ENCODE data around the gene C1orf52.

The C1orf52 gene

DNA sequence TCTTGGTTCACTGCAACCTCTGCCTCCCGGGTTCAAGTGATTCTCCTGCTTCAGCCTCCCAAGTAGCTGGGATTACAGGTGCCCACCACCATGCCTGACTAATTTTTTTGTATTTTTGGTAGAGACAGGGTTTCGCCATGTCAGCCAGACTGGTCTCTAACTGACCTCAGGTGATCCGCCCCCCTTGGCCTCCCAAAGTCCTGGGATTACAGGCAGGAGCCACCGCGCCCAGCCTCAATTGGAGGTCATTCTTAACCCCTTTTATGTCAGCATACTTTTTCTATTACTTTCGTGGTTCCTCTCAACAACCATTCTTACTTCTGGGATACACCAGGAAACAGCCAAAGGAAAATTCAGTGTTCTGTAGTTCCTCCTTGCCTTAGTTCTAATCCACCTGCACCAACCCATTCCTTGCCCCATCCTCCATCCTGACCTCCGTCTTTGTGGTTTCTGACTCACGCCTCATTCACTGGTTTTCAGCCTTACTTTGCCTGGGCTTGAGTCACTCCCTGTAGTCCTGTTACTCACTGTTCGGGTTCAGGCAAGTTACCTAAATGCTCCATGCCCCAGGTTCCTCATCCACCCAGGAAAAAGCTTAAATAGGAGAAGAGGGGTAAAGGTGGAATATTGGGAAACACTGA is 29.9 kb upstream of the C1orf52 start:
- FAIRE-seq (no peak), DNase-seq (ENCODE audit: insufficient read length, low spot score) (no peak)
- TF ChIP-seq, protein P1, sequence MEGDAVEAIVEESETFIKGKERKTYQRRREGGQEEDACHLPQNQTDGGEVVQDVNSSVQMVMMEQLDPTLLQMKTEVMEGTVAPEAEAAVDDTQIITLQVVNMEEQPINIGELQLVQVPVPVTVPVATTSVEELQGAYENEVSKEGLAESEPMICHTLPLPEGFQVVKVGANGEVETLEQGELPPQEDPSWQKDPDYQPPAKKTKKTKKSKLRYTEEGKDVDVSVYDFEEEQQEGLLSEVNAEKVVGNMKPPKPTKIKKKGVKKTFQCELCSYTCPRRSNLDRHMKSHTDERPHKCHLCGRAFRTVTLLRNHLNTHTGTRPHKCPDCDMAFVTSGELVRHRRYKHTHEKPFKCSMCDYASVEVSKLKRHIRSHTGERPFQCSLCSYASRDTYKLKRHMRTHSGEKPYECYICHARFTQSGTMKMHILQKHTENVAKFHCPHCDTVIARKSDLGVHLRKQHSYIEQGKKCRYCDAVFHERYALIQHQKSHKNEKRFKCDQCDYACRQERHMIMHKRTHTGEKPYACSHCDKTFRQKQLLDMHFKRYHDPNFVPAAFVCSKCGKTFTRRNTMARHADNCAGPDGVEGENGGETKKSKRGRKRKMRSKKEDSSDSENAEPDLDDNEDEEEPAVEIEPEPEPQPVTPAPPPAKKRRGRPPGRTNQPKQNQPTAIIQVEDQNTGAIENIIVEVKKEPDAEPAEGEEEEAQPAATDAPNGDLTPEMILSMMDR (IDR thresholded peaks at IDR 0.05; ENCODE audit: insufficient read depth, missing control alignments): no peak

DNA sequence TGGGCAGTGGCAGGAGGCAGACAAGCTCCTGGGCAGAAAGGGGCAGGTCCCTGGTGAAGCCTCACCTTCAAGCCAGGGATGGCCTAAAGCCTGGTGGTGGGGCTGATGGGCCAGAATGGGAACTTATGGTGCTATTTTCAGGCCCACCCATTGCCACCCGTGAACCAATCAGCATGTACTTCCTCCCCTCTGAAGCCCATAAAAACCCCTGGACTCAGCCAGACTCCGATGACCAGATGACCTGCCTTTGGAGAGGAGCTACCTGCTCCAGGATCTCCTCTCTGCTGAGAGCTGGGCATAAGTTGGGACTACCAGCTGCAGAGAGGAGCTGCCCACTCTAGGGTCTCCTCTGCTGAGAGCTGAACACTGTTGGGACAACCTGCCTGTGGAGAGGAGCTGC is 24.7 kb upstream of the C1orf52 start:
- DNase-seq (ENCODE audit: insufficient read length, low spot score) (no peak), FAIRE-seq (no peak)
- TF ChIP-seq, protein P1 (IDR thresholded peaks at IDR 0.05; ENCODE audit: insufficient read depth, missing control alignments): no peak

DNA sequence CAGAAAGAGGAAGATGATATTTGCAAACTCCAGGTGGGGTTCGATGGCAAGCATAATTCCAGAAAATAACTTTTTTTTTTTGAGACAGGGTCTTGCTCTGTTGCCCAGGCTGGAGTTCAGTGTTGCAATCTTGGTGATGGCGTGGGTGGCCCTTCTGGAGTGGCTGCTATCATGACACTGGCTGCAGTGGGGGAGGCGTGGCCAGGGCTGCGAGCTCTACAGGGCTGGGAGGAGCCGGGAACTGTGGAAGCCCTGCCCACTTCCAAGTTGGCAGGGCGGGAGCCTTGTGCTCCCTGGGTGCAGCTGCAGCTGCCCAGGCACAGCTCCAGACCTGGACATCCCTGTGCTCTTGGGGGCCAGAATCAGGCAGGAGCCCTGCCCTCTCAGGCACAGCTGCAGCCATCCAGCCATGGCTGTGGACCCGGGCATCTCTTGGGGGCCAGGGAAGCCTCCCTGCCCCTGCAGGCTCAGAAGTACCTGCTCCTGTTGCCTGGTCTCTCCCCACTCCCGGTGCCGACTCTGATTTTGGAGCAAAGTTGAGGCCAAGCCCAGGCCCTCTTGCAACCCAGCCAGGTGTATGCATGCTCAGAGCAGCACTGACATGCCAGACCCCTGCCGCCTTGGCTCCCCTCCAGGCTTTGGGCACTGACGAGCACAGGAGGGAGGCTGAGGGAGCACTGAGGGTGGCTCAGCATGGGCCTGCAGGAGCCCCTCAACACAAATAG is 24.2 kb upstream of the C1orf52 start:
- no peak for FAIRE-seq
- TF ChIP-seq, protein P1 (IDR thresholded peaks at IDR 0.05; ENCODE audit: insufficient read depth, missing control alignments): no peak
- DNase-seq (ENCODE audit: insufficient read length, low spot score): no peak

DNA sequence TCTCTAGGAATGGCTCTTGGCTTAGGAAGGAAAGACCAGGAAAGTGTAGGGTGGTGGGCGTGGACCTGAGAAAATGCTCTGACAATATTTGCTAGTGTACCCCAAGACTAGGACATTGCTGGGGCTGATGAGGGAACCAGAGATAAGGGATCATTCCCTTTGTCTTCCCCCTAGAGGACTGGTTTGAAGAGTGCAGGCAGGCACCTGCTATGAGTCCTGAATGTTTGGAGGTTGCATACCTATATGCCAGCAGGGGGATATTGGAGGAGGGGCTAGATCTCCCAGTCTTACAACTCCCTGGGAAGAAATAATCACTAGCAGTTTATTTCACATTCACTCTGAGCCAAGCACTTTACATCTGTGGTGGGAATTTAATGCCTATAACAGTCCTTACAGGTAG is 23.0 kb upstream of the C1orf52 start:
- no peak for DNase-seq (ENCODE audit: insufficient read length, low spot score)
- FAIRE-seq: no peak
- TF ChIP-seq, protein P1 (IDR thresholded peaks at IDR 0.05; ENCODE audit: insufficient read depth, missing control alignments): no peak

DNA sequence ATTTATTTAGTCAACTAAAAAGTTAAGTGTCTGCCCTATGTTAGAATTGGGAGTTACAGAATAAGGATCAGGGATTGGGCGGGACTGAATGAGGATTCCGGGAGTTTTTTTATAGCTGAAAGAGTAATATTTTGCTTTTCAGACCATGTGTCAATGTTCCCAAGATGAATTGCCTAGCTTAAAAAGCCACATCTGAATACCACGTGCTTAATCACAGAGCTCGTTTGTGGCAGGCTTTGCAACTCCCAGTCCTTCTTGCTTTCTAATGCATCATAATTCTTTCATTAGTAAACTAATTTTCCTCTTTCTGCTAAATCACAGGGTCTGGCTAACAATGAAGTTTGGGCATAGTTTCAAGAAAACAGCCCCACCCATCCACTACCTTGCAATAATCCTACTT is 21.2 kb upstream of the C1orf52 start:
- DNase-seq (ENCODE audit: insufficient read length, low spot score) (no peak), FAIRE-seq (no peak)
- TF ChIP-seq, protein P1 (IDR thresholded peaks at IDR 0.05; ENCODE audit: insufficient read depth, missing control alignments): no peak

DNA sequence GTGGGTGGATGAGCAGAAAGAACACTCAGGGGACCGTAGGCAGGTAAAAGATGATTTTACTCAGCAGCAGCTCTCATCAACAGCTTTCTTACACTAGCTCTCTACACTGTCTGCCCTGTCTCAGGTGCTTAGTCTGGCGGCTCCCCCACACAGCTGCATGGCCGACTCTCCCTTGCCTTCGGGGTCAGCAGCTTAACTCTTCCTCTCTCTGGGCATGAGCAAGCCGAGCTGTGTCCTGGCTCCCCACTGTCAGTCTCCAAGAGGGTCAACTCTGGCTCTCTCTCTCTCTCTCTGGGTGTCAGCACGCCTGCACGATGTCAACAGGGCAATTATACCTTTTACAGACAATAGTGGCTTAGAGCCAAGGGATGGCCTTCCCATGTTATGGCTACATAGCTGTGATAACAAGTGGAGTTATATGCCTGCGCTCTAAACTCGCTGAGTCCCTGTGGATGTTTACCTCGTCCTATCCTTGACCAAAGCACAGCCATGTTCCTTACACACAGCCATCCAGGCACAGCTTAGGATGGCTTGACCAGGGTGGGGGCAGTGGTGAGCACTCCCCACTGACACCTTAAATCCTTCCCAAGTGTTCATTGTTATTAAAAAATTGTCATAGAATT is 20.1 kb upstream of the C1orf52 start:
- FAIRE-seq (no peak), DNase-seq (ENCODE audit: insufficient read length, low spot score) (no peak)
- TF ChIP-seq, protein P1 (IDR thresholded peaks at IDR 0.05; ENCODE audit: insufficient read depth, missing control alignments): no peak
